Dendritic cell treated with granulocyte-macrophage colony-stimulating factor and Interleukin-4, amounts not matched to agents 40 ng/mL and 50 ng/mL, for 4 days (primary cell): ENCODE results near the gene TDP2.
"Not testable (repeated sequence)": the region's sequence is repeated elsewhere in the genome, so short reads cannot be mapped to it uniquely, and the experiment has no call there.

Experiments used
- H3K27ac Mint-ChIP-seq: one replicate; pipeline ENCODE4 v1.8.0; 2022; ENCODE audit warnings: mild to moderate bottlenecking, mixed read lengths
- H3K27me3 Mint-ChIP-seq: one replicate; pipeline ENCODE4 v1.8.0; 2022; ENCODE audit warnings: mild to moderate bottlenecking, mixed read lengths
- H3K36me3 Mint-ChIP-seq: one replicate; pipeline ENCODE4 v1.8.0; 2022; ENCODE audit warnings: low read depth, mixed read lengths
- H3K4me1 Mint-ChIP-seq: one replicate; pipeline ENCODE4 v1.8.0; 2022; ENCODE audit warnings: low read depth, mixed read lengths
- H3K4me3 Mint-ChIP-seq: one replicate; pipeline ENCODE4 v1.8.0; 2022; ENCODE audit warnings: mild to moderate bottlenecking, moderate library complexity, mixed read lengths
- H3K9me3 Mint-ChIP-seq: one replicate; pipeline ENCODE4 v1.8.0; 2022; ENCODE audit warnings: mixed read lengths
- intact Hi-C: fragments of 100-400 bp; cut with micrococcal nuclease; formaldehyde crosslinking; loops from one replicate; pipeline ENCODE4 v1.15.0; 2022

The TDP2 gene

DNA sequence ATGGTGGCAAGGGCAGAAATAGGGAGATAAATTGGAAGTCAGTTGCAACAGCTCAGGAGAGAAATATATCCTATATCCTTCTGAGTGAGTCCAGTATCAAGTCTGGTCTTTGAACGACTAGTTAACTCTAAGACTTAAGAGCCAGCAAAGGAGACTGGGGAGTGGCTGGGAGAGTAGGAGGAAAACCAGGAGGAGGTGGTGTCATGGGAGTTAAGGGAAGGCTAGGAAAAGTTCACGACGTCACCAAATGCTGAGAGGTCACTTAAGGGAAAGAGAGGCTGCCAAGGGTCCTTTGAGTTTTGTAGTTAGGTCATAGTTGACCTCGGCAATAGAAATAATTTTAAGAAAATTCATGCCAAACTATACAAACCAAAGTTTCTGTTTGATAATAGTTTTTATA lies 25.3 kb upstream of the TDP2 start:
- no peaks in the 10 kb centered on the region for H3K27me3 Mint-ChIP-seq
- no peaks in the 10 kb centered on the region for H3K9me3 Mint-ChIP-seq
- H3K36me3 Mint-ChIP-seq, result peaks cover 16% of the 10 kb centered on the region
- peaks cover 5% of the 10 kb centered on the region for H3K4me1 Mint-ChIP-seq
- intact Hi-C loops, result loop anchor here (5.0 to 10.0 kb wide), 2 partner anchors 260 to 407 kb away; no protein-coding TSS in a partner anchor
- no peak overlapping the region for H3K27ac Mint-ChIP-seq
- H3K4me3 Mint-ChIP-seq, result no peak overlapping the region

DNA sequence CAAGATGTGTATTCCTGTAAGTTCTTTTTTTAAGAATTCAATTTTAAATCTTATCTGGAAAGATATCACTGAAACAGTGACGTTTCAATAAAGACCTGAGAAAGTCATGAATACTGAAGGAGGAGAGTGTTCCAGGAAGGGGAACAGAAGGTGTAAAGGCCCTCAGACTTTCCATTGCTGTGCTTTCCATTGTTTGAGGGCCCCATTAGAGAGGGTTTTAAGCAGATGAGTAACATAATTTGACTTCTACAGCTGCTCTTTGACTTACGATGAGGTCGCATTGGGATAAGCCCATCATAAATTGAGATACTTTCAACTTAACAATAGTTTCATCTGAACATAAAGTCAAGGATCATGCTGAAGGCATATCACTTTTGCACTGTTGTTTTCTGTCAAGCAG lies 24.9 kb upstream of the TDP2 start:
- Mint-ChIP-seq H3K9me3 (no peaks in the 10 kb centered on the region), H3K4me1 (peaks cover 9% of the 10 kb centered on the region), H3K27ac (no peak overlapping the region), H3K27me3 (no peaks in the 10 kb centered on the region), H3K4me3 (no peak overlapping the region), H3K36me3 (peaks cover 16% of the 10 kb centered on the region)
- intact Hi-C loops, result loop anchor here (5.0 to 10.0 kb wide), 2 partner anchors 259 to 407 kb away; no protein-coding TSS in a partner anchor

DNA sequence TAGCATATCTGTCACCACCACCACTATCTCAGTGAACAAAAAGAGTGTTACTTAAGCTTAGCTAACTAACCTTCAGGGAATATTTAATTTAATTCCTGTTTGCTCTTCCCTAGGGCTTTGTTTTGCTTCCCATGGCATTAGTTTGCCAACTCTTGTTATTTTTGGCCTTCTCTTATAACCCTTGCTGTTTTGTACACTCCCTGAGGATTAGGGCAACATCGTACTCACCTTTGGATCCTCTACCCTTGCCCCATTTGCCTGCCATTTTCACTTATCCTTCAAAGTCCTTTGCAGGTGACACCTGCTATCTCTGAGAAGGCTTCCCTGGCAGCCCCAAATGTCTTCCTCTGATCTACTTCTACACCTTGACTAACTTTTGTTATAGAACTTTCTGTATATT lies 23.9 kb upstream of the TDP2 start:
- no peak overlapping the region for H3K4me3 Mint-ChIP-seq
- intact Hi-C loops, result loop anchor here (5.0 to 10.0 kb wide), 2 partner anchors 258 to 406 kb away; no protein-coding TSS in a partner anchor
- peaks cover 16% of the 10 kb centered on the region for H3K36me3 Mint-ChIP-seq
- peaks cover 13% of the 10 kb centered on the region for H3K4me1 Mint-ChIP-seq
- H3K9me3 Mint-ChIP-seq, result no peaks in the 10 kb centered on the region
- no peak overlapping the region for H3K27ac Mint-ChIP-seq
- no peaks in the 10 kb centered on the region for H3K27me3 Mint-ChIP-seq

DNA sequence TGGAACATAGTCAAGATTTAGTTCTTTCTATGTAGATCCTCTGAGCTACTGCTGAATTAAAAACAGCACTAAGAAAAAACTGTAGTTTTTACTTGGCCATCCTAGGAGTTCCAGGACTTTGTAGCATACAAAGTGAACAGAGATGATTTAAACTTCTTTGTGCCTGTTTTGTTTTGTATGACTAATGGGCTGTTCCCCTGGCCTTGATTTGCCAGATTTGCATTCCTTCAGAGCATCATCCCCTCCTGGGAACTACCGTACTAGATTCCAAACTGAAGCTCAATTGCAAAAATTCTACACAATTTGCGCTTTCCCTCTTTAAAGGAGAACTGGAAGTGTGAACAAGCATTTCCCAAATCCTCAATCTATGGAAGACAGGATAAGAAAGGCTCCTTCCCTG lies 23.3 kb upstream of the TDP2 start:
- Mint-ChIP-seq H3K9me3 (no peaks in the 10 kb centered on the region), H3K36me3 (peaks cover 16% of the 10 kb centered on the region), H3K4me3 (no peak overlapping the region), H3K27me3 (no peaks in the 10 kb centered on the region), H3K4me1 (peaks cover 13% of the 10 kb centered on the region), H3K27ac (no peak overlapping the region)
- intact Hi-C loops, result loop anchor here (5.0 to 10.0 kb wide), 2 partner anchors 258 to 405 kb away; no protein-coding TSS in a partner anchor

DNA sequence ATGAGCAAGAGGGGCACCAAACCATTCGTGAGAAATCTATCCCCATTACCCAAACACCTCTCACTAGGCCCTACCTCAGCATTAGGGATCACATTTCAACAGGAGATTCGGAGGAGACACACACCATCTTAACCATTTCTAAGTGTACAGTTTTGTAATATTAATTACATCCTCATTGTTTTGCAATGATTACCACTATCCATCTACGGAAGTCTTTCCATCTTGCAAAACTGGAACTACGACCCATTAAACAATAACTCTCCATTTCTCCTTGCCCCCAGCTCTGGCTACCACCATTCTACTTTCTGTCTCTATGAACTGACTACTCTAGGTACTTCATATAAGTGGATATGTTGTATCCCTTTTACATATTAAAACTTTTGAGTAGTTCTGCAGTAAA lies 20.2 kb upstream of the TDP2 start:
- Mint-ChIP-seq H3K4me3 (no peak overlapping the region), H3K9me3 (no peaks in the 10 kb centered on the region), H3K36me3 (peaks cover 22% of the 10 kb centered on the region), H3K4me1 (peaks cover 13% of the 10 kb centered on the region), H3K27me3 (no peaks in the 10 kb centered on the region), H3K27ac (peak overlapping the region; percentile 35)
- intact Hi-C loops, result no loop called here

DNA sequence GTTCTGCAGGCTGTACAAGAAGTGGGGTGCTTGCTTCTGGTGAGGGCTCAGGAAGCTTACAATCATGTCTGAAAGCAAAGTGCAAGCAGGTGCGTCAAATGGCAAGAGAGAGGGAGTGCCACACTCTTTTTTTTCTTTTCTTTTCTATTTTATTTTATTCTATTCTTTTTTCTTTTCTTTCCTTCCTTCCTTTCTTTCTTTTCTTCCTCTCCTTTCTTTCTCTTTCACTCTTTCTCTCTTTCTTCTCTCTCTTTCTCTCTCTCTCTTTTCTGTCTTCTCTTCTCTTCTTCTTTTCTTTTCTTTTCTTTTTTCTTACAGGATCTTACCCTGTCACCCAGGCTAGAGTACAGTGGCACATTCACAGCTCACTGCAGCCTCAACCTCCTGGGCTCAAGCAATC lies 19.7 kb upstream of the TDP2 start:
- intact Hi-C loops, result no loop called here
- Mint-ChIP-seq H3K9me3 (no peaks in the 10 kb centered on the region), H3K27ac (peak overlapping the region; percentile 35), H3K4me3 (no peak overlapping the region), H3K27me3 (no peaks in the 10 kb centered on the region), H3K4me1 (peaks cover 13% of the 10 kb centered on the region), H3K36me3 (peaks cover 26% of the 10 kb centered on the region)

DNA sequence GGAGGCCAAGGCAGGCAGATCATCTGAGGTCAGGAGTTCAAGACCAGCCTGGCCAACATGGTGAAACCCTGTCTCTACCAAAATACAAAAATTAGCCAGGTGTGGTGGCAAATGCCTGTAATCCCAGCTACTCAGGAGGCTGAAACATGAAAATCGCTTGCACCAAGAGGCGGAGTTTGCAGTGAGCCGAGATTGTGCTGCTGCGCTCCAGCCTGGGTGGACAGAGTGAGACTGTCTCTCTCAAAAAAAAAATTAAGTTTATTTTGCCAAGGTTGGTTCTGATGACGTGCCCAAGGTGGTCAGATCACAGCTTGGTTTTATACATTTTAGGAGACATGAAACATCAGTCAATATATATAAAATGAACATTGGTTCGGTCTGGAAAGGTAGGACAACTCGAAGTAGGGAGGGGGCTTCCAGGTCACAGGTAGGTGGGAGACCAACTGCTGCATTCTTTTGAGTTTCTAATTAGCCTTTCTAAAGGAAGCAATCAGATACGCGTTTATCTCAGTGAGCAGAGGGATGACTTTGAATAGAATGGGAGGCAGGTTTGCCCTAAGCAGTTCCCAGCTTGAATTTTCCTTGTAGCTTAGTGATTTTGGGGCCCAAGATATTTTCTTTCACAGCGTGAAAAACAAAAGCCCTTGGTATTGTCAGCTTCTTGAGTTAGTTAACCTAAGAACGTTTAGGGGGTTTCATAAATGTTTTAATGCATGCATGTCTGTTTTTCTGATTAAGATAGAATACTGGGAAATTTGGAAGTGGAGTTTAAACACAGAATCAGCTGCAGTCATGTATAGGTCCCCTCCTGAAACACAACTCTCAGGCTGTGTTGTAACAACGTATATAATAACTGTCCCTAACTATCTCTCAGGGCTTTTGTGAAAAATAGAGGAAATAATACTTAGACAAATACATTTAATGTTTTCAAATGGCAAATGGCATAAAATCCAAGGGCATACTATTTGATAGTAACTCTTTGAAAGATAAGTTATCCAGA lies 16.9 kb upstream of the TDP2 start:
- peaks cover 27% of the 10 kb centered on the region for H3K36me3 Mint-ChIP-seq
- H3K9me3 Mint-ChIP-seq, result no peaks in the 10 kb centered on the region
- H3K4me1 Mint-ChIP-seq, result peaks cover 13% of the 10 kb centered on the region
- no peaks in the 10 kb centered on the region for H3K27me3 Mint-ChIP-seq
- H3K27ac Mint-ChIP-seq, result no peak overlapping the region
- H3K4me3 Mint-ChIP-seq, result no peak overlapping the region
- intact Hi-C loops, result no loop called here

DNA sequence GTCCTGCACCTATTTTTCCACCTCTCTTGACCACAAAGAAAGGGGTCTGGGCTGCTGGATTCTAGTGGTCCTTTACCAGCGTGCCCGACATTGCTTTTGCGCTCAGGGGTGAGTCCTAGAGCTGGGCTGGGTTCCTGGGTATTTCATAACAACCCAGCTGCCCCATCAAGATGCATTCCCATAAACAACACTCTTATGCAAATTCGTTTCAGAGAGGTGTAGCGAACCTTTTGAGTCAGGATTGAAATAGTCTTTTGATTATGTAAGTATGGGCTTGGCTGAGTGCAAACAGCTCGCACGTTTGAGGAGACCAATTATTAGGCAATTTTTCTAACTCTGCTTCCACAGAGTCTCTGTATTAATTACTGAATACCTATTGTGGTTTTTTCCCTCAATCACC lies 13.9 kb upstream of the TDP2 start:
- intact Hi-C loops, result no loop called here
- H3K9me3 Mint-ChIP-seq, result no peaks in the 10 kb centered on the region
- H3K27ac Mint-ChIP-seq, result no peak overlapping the region
- no peak overlapping the region for H3K4me3 Mint-ChIP-seq
- H3K4me1 Mint-ChIP-seq, result no peaks in the 10 kb centered on the region
- no peaks in the 10 kb centered on the region for H3K27me3 Mint-ChIP-seq
- H3K36me3 Mint-ChIP-seq, result peaks cover 13% of the 10 kb centered on the region

DNA sequence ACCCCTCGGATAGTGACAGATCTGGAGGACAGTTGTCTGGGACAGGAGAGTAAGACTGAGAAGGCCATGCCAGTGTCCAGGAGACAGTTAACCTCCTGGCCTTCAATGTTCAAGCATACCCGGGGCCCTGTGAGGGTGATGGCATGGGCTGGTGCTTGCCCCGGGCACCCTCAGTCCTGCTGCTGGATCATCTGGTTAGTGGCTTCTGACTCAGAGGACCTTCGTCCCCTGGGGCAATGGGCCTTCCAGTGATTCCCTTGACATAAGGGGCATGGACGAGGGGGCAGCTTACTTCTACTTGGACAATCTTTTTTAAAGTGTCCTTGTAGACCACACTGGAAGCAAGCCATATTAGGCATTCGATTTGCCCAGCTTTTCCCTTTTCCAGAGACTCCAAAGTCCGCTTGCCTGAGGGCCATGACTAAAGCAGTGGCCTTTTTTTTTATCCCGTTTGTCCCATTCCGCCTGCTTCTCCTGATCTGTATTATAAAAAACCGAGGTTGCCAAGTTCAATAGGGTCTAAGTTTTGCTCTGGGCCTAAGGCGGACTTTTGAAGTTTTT lies 12.2 kb upstream of the TDP2 start:
- H3K4me1 Mint-ChIP-seq, H3K27ac Mint-ChIP-seq, H3K4me3 Mint-ChIP-seq, intact Hi-C loops, H3K27me3 Mint-ChIP-seq, H3K9me3 Mint-ChIP-seq: not testable (repeated sequence)
- peaks cover 18% of the 10 kb centered on the region for H3K36me3 Mint-ChIP-seq

DNA sequence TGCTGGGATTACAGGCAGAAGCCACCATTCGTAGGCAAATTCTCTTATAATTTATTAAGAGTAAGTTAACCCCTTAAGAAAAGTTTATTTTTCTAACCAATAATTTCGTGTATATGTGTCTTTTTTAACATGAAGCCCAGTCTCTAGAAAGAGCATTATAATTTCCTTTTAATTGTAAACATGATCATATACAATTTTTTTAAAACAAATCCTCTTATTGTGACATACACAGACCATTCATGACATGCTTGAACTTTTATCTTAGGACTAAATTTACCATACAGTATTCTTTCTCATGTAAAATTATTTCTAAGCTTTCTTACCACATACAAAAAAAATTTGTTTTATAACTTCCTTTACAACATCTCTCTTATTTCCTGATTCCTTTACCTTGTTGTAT lies 6.9 kb upstream of the TDP2 start:
- Mint-ChIP-seq H3K4me1 (peaks cover 7% of the 10 kb centered on the region), H3K9me3 (no peaks in the 10 kb centered on the region), H3K27ac (no peak overlapping the region), H3K36me3 (peaks cover 15% of the 10 kb centered on the region), H3K27me3 (no peaks in the 10 kb centered on the region), H3K4me3 (no peak overlapping the region)
- intact Hi-C loops, result no loop called here

DNA sequence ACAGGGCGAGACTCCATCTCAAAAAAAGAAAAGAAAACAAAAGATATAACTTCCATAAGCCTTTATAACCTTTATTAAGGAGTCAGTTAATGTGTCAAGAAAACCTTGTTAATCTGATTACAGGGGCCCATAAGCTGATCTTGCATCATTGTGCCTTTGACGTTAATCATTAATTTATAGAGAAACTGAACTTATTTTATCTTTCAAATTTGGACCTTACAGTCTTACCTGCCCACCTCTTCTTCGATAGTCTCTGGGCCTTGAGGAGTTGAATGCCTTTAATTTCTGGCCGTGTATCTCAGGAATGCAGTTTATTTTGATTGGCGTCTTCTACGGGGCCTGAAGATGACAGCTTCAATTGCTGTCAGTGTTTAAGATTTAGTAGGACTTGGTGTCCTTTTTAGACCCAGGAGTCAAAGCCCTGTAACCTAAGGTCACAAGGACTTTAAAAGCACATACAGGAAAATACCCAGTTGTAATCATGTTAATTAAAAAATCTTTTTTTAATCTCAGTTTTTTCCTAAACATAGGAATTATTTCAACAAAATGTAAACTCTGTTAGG lies 6.0 kb upstream of the TDP2 start:
- Mint-ChIP-seq H3K27ac (no peak overlapping the region), H3K27me3 (no peaks in the 10 kb centered on the region), H3K9me3 (no peaks in the 10 kb centered on the region), H3K4me3 (no peak overlapping the region), H3K36me3 (peaks cover 15% of the 10 kb centered on the region), H3K4me1 (peaks cover 15% of the 10 kb centered on the region)
- intact Hi-C loops, result no loop called here

DNA sequence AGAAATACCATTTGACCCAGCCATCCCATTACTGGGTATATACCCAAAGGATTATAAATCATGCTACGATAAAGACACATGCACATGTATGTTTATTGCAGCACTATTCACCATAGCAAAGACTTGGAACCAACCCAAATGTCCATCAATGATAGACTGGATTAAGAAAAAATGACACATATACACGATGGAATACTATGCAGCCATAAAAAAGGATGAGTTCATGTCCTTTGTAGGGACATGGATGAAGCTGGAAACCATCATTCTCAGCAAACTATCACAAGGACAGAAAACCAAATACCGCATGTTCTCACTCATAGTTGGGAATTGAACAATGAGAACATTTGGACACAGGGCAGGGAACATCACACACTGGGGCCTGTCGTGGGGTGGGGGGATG lies 4.4 kb upstream of the TDP2 start:
- H3K4me1 Mint-ChIP-seq, result peaks cover 23% of the 10 kb centered on the region
- H3K4me3 Mint-ChIP-seq, H3K9me3 Mint-ChIP-seq, intact Hi-C loops, H3K27me3 Mint-ChIP-seq, H3K27ac Mint-ChIP-seq: not testable (repeated sequence)
- H3K36me3 Mint-ChIP-seq, result peaks cover 28% of the 10 kb centered on the region

DNA sequence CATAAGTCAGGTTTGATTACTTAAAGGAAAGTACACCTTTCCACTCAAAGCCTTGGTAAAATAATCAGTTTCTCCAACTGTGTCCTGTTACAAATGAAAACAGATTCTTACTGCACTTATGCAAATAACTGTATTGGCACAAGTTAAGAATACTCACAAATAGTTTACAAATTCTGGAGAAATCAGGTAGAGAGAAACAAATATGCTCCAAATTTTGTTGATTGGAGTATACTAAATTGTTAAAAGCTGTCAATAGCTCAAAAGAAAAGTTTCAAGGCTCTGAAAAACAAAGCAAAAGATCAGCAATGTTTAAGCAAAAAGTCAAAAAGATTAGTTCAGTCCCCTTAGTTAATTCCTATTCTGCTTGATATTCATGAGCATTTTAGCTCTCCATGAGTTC lies 3.8 kb upstream of the TDP2 start:
- H3K27ac Mint-ChIP-seq, intact Hi-C loops, H3K9me3 Mint-ChIP-seq, H3K4me3 Mint-ChIP-seq, H3K27me3 Mint-ChIP-seq: not testable (repeated sequence)
- peaks cover 30% of the 10 kb centered on the region for H3K36me3 Mint-ChIP-seq
- peaks cover 28% of the 10 kb centered on the region for H3K4me1 Mint-ChIP-seq

DNA sequence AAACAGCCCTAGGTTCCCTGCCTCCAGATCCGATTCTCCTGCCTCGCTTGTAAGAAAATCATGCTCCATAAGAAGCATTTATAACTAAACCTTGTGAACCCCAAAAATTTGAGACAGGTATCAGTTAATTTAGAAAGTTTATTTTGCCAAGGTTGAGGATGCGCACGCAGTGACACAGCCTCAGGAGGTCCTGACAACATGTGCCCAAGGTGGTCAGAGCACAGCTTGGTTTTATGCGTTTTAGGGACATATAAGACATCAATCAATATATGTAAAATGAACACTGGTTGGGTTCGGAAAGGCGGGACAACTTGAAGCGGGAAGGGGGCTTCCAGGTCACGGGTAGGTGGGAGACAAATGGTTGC lies 2.3 kb upstream of the TDP2 start:
- Mint-ChIP-seq H3K36me3 (peaks cover 35% of the 10 kb centered on the region), H3K27ac (peak overlapping the region; percentile 5), H3K27me3 (no peaks in the 10 kb centered on the region), H3K4me3 (peak overlapping the region; percentile 11), H3K9me3 (no peaks in the 10 kb centered on the region), H3K4me1 (peaks cover 41% of the 10 kb centered on the region)
- intact Hi-C loops, result no loop called here
